Anterior cingulate cortex (tissue), 58 donors: ENCODE results near the gene UHRF1.
"Not testable (repeated sequence)": the region's sequence is repeated elsewhere in the genome, so short reads cannot be mapped to it uniquely, and the experiment has no call there.

Source experiments
- DNase-seq, 58 donors: peaks; one replicate each; lab custom pipeline; 2025; lab: John Stamatoyannopoulos, UW

UHRF1 gene

GRCh38 chr19:4969772-4970531 is 60.7 kb downstream of the UHRF1 start:
- DNase-seq, result peak in 1 of 58 donors; percentile 8

GRCh38 chr19:4970558-4971423 is 61.5 kb downstream of the UHRF1 start:
- no peak for DNase-seq

GRCh38 chr19:4971424-4971793 is 62.1 kb downstream of the UHRF1 start:
- no peak for DNase-seq

- DNase-seq, result no peak
Measured at GRCh38 chr19:4971816-4972495, 62.7 kb downstream of the UHRF1 start.

GRCh38 chr19:4972509-4973230 is 63.4 kb downstream of the UHRF1 start:
- DNase-seq, result no peak

- no peak for DNase-seq
Measured at GRCh38 chr19:4974880-4975469, 65.7 kb downstream of the UHRF1 start.

- DNase-seq, result not testable (repeated sequence)
Measured at GRCh38 chr19:4975601-4976000, 66.3 kb downstream of the UHRF1 start.

GRCh38 chr19:4976401-4977298 is 67.3 kb downstream of the UHRF1 start:
- DNase-seq, result peak in 42 of 58 donors; percentile 8 to 83 (median 54)

GRCh38 chr19:4977299-4978174 is 68.2 kb downstream of the UHRF1 start:
- DNase-seq, result peak in 10 of 58 donors; percentile 6 to 44 (median 24)

GRCh38 chr19:4979211-4979807 is 70.0 kb downstream of the UHRF1 start:
- no peak for DNase-seq

GRCh38 chr19:4980067-4980466 is 70.8 kb downstream of the UHRF1 start:
- no peak for DNase-seq

- DNase-seq, result no peak
Measured at GRCh38 chr19:4980838-4981680, 71.8 kb downstream of the UHRF1 start.

GRCh38 chr19:4981681-4981958 is 72.3 kb downstream of the UHRF1 start:
- DNase-seq, result no peak

- no peak for DNase-seq
Measured at GRCh38 chr19:4983346-4984105, 74.2 kb downstream of the UHRF1 start.

- no peak for DNase-seq
Measured at GRCh38 chr19:4984106-4984380, 74.7 kb downstream of the UHRF1 start.

GRCh38 chr19:4984438-4984990 is 75.2 kb downstream of the UHRF1 start:
- DNase-seq, result no peak
